OCI-LY1 (cell line): ENCODE results near the gene GPR22.
A peak's percentile ranks its signal among the peaks of the same experiment; 100 is the strongest.

Experiments used
- H2AFZ ChIP-seq: fragments of 200-600 bp; sonication (generic), shearing (Covaris generic); 2 replicates; pipeline ENCODE4 v1.6.0; 2014; ENCODE audit warnings: antibody characterized with exemption, mild to moderate bottlenecking, low read length
- H3F3A ChIP-seq: fragments of 200-600 bp; sonication (generic), shearing (Covaris generic); 2 replicates; pipeline ENCODE4 v1.6.0; 2014; ENCODE audit warnings: mild to moderate bottlenecking, antibody characterized with exemption, low read length, moderate library complexity; ENCODE audit not compliant: insufficient read depth
- H3K27ac ChIP-seq: fragments of 200-600 bp; sonication (generic); 2 replicates; pipeline ENCODE4 v1.5.1; 2014; ENCODE audit warnings: low read length, mixed run types, mild to moderate bottlenecking, low read depth; ENCODE audit not compliant: poor library complexity, severe bottlenecking
- H3K27me3 ChIP-seq: fragments of 200-600 bp; sonication (generic); 2 replicates; pipeline ENCODE4 v1.6.0; 2014; ENCODE audit warnings: antibody characterized with exemption, mild to moderate bottlenecking, low read length, moderate library complexity; ENCODE audit not compliant: insufficient read depth
- H3K36me3 ChIP-seq: fragments of 200-600 bp; sonication (generic); 2 replicates; pipeline ENCODE4 v1.6.1; 2014; ENCODE audit warnings: mild to moderate bottlenecking, antibody characterized with exemption, low read length, moderate library complexity, mixed read lengths; ENCODE audit not compliant: insufficient read depth
- H3K4me1 ChIP-seq: fragments of 200-600 bp; sonication (generic); 2 replicates; pipeline ENCODE4 v1.5.1; 2014; ENCODE audit warnings: mild to moderate bottlenecking, low read length, moderate library complexity; ENCODE audit not compliant: insufficient read depth, severe bottlenecking
- H3K4me2 ChIP-seq: fragments of 200-600 bp; sonication (generic), shearing (Covaris generic); 2 replicates; pipeline ENCODE4 v1.6.1; 2014; ENCODE audit warnings: low read length
- H3K4me3 ChIP-seq: fragments of 200-600 bp; sonication (generic); 2 replicates; pipeline ENCODE4 v1.5.1; 2014; ENCODE audit warnings: low read length, low read depth, mild to moderate bottlenecking, mixed read lengths; ENCODE audit not compliant: poor library complexity, severe bottlenecking
- H3K79me2 ChIP-seq: fragments of 200-600 bp; shearing (Covaris generic); 2 replicates; pipeline ENCODE4 v1.6.1; 2016; ENCODE audit warnings: mixed run types, low read length, mixed read lengths; ENCODE audit not compliant: insufficient read depth
- H3K9ac ChIP-seq: fragments of 200-600 bp; sonication (generic), shearing (Covaris generic); 2 replicates; pipeline ENCODE4 v1.6.1; 2014; ENCODE audit warnings: mild to moderate bottlenecking, low read length, mixed read lengths
- H3K9me2 ChIP-seq: fragments of 200-600 bp; sonication (generic), shearing (Covaris generic); 2 replicates; pipeline ENCODE4 v1.6.1; 2014; ENCODE audit warnings: low read depth, mild to moderate bottlenecking, low read length, mixed read lengths
- H3K9me3 ChIP-seq: fragments of 200-600 bp; shearing (Covaris generic); 2 replicates; pipeline ENCODE4 v1.6.1; 2014; ENCODE audit warnings: low read length, mixed read lengths
- H4K20me1 ChIP-seq: fragments of 200-600 bp; sonication (generic), shearing (Covaris generic); 2 replicates; pipeline ENCODE4 v1.6.0; 2016; ENCODE audit warnings: mild to moderate bottlenecking, low read length; ENCODE audit not compliant: insufficient read depth
- CTCF ChIP-seq: fragments of 200-600 bp; sonication (generic), shearing (Covaris generic); IDR thresholded peaks from 2 replicates; pipeline ENCODE4 v1.5.1; 2017; ENCODE audit warnings: mild to moderate bottlenecking, antibody characterized with exemption, low read length, moderate library complexity, mixed read lengths
- EZH2 ChIP-seq: fragments of 200-600 bp; sonication (generic), shearing (Covaris generic); IDR thresholded peaks from 2 replicates; pipeline ENCODE4 v1.8.0; 2017; ENCODE audit warnings: borderline replicate concordance, mixed run types, mild to moderate bottlenecking, antibody characterized with exemption, low read length, moderate library complexity, mixed read lengths

Gene GPR22

GRCh38 chr7:107471292-107472070, 1.6 kb downstream of the GPR22 start:
- Histone ChIP-seq H3K36me3 (no peaks in the 10 kb centered on the region), H3F3A (no peaks in the 10 kb centered on the region), H3K9me2 (no peaks in the 10 kb centered on the region), H3K27ac (no peak overlapping the region), H3K27me3 (no peaks in the 10 kb centered on the region), H3K4me2 (no peak overlapping the region), H3K79me2 (no peaks in the 10 kb centered on the region), H2AFZ (no peak overlapping the region), H4K20me1 (no peaks in the 10 kb centered on the region), H3K9ac (no peak overlapping the region), H3K4me1 (peaks cover 25% of the 10 kb centered on the region), H3K4me3 (no peak overlapping the region), H3K9me3 (no peaks in the 10 kb centered on the region)
- peak; percentile 5; the same call in 1 of the 2 replicates for TF ChIP-seq CTCF
- TF ChIP-seq EZH2: no peak

GRCh38 chr7:107472116-107472515, 2.3 kb downstream of the GPR22 start:
- peaks cover 25% of the 10 kb centered on the region for H3K4me1 ChIP-seq
- H3K27ac ChIP-seq: no peak overlapping the region
- TF ChIP-seq CTCF (no peak), EZH2 (no peak)
- H3K4me2 ChIP-seq: no peak overlapping the region
- H3F3A ChIP-seq: no peaks in the 10 kb centered on the region
- no peaks in the 10 kb centered on the region for H3K36me3 ChIP-seq
- no peak overlapping the region for H3K4me3 ChIP-seq
- H4K20me1 ChIP-seq: no peaks in the 10 kb centered on the region
- no peaks in the 10 kb centered on the region for H3K27me3 ChIP-seq
- no peaks in the 10 kb centered on the region for H3K9me3 ChIP-seq
- no peaks in the 10 kb centered on the region for H3K79me2 ChIP-seq
- no peaks in the 10 kb centered on the region for H3K9me2 ChIP-seq
- no peak overlapping the region for H3K9ac ChIP-seq
- H2AFZ ChIP-seq: no peak overlapping the region

GRCh38 chr7:107474104-107474521, 4.3 kb downstream of the GPR22 start:
- no peak overlapping the region for H3K4me2 ChIP-seq
- H3F3A ChIP-seq: no peaks in the 10 kb centered on the region
- no peaks in the 10 kb centered on the region for H3K79me2 ChIP-seq
- no peaks in the 10 kb centered on the region for H4K20me1 ChIP-seq
- no peaks in the 10 kb centered on the region for H3K27me3 ChIP-seq
- H3K9ac ChIP-seq: no peak overlapping the region
- H3K9me2 ChIP-seq: no peaks in the 10 kb centered on the region
- no peaks in the 10 kb centered on the region for H3K9me3 ChIP-seq
- no peaks in the 10 kb centered on the region for H3K36me3 ChIP-seq
- H2AFZ ChIP-seq: no peak overlapping the region
- TF ChIP-seq CTCF: no peak
- no peak for TF ChIP-seq EZH2
- peaks cover 25% of the 10 kb centered on the region for H3K4me1 ChIP-seq
- no peak overlapping the region for H3K27ac ChIP-seq
- no peak overlapping the region for H3K4me3 ChIP-seq
